Activated CD4-positive, alpha-beta T cell treated with anti-CD3 and anti-CD28 coated beads, Interleukin-2, amount 50 U/mL, for 24 hours (primary cell): Measurements from ENCODE around the gene LRMDA.

ENCODE experiments used
- DNase-seq, 2 donors: peaks; one replicate each; pipeline ENCODE4 v3.0.0-alpha.2; 2020; ENCODE audit warnings: low read depth in 1 of 2, low spot score in 1 of 2

The LRMDA gene

DNA sequence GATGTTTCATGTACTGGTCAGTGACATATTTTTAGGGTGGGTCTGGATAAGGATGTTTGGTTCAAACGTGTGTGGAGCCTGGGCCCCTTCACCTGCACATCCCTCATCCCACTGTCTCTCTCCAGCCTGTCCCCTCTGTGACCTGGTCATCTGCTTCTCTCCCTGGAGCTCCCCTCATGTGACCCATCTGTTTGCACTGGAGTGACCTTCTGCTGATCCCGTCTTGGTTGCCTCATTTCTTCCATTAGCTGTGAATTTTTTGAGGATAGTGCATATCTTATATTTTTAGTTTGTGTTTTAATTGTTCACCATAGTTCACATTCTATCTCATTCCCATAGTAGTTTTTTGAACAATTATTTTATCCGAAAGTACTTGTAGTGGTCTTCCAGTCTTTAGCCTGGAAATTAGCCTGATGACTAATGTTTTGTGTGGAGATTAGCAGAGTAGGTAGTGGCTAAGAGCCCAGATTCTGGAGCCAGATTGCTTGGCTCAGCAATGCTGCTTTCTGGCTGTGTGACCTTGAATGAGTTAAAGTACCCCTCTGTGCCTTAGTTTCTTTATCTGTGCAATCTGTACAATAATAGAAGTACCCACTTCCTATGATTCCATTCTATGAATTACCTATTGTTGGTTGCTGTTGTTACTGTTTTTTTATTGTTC is 224.5 kb downstream of the LRMDA start:
- DNase-seq: no peak

DNA sequence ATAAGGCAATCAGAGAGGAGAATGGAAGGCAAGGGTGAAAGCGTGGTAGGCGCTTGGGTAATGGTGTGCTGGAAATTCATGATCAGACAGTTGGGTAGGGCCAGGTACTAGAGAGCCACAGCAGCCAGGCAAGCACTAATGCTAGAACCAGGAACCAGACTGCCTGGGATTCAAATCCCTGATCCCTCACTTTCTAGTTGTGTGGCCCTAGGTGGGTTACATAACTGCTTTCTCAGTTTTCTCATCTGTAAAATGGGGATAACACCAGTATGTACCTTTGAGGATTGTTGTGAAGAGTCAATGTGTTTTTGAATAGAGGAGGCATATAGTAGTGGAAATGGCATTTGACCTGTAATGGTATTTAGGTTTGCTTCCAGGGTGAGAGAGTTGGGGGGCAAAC is 225.9 kb downstream of the LRMDA start:
- DNase-seq: no peak

DNA sequence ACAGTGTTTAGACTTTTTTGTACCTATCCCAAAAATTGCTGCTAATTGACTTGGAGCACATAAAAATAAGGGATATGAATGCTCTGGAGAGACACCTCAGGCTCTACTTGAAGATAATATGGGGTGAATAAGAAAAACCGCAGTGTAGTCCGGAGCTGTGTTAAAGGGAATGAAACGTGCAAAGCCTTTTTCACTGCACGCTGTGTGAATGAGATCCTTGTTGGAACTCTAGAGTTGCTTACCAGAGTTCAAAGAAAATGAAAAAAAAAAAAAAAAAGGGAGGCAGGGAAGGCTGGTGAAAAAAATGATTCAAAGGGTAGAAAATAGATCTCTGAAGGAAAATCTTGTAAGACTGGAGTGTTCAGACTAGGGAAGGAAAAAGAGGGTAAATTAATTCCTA is 226.6 kb downstream of the LRMDA start:
- DNase-seq: no peak

DNA sequence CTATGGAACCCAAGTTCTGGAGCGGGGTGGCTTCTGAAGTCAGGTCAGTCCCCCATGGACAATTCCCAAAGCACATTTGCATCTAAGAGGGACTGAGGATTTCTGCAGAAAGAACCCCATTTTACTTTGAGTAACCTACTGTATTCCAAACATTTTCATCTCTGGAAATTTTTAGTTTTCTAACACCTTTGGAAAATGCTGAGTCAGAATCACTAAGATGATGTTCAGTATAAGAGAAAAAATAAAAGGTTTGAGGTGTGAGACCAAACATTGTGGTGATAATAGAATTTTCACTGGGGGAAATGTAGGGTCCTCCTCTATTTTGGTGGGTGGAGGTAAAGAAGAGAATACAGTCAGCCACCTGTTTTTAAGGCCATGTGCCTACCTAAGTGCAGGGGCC is 227.1 kb downstream of the LRMDA start:
- DNase-seq: no peak

DNA sequence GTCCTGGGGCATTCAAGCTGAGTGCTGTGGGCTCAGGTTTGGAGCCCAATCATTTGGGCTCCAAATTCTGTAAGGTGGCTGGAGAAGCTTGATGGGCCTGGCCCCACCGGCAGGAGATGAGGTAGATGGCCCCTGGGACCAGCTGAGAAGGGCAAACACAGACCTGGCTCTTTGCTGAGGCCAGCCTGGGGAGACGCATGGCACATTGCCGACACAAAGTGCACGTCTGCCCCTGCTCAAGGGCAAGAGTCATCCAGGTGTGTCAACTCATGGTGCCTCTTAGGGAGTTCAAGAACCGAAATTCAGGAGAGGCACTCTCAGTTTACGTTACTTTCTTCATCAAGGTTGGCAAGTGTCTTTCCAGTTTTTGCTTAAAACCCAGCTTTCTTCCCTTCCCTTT is 227.5 kb downstream of the LRMDA start:
- no peak for DNase-seq

DNA sequence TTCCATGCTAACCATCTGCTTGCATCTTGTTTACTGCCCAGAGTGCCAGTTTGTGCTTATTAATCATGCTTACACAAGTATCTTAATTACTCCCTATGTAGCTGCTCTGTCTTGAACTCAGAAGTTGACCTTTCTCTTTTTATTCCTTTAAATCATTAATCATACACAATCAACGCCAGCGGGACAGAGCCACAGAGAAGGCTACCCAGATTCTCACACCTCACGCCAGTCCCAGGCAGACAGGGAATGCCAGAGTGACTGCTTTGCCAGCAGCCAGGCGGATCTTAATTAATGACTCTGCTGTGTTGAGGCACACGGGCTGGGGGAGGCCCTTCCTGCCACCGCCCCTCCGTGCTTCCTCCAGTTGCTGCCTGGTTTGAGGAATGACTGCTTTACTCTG is 229.4 kb downstream of the LRMDA start:
- no peak for DNase-seq

DNA sequence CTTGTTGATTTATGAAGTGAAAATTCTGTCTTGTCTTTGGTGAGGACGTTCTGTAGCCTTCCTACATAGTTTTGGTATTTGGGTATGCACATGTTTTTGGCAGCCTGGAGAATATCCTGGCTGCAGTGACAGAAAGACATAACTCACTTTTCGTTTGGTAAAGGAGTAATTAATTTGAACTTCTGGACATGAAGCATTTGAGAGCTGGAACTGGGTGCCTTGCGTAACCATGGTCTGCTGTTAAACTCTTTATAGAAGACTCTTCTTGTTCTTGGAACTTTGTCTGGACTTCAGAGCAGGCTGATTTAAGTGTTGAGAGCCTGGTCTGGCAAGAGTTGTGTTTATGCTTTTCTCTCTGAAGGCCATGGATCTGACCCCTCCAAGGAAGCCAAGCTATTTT is 231.3 kb downstream of the LRMDA start:
- DNase-seq: no peak

DNA sequence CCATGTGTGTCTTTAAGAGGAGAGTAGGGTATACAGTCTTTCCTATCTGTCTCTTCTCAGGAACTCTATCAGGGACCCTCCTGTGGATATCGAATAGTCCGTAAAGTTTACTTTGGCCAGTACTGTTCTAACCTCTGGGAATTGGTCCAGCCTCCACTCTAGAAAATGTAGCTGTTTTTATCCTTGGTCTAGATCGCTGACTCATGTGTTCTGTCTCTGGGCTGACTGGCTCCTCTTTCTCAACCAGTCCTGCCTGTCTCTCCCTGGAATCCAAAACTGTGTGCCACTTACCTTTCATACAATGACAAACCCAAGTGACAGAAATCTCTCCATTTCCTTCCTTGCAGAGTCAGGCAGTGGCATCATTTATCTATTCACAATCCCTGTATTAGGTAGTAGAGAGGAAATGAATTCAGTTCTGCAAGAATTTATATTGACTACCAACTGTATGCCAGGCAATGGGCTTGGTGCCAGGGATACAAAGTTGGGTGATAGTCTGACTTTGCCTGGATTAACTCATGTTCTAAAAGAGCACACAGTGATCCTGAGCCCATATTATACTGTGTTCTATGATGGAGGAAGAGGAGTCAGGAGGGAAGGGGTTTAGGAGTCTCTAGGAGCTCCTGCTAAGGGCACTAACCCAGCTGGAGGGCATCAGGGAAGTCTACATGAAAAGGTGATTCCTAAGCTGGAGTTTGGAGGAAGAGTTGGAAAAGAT is 232.7 kb downstream of the LRMDA start:
- DNase-seq: no peak

DNA sequence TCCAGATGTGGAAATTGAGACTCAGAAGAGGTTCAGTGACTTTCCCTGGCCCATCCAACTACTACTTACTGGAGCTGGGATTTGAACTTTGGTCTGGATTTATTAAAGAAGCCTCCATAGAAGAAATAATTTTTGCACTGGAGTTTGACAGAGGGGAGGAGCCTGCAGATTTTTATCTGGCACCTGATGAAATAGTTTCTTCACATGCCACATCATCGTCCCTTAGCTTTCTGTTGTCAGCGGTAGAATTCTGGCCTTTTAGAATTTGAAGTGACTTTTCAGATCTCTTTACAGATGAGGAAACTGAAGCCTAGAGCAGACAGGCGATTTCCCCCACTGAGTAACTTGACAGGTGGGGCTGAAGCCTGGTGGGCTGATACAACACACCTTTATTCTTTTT is 233.5 kb downstream of the LRMDA start:
- DNase-seq: no peak

DNA sequence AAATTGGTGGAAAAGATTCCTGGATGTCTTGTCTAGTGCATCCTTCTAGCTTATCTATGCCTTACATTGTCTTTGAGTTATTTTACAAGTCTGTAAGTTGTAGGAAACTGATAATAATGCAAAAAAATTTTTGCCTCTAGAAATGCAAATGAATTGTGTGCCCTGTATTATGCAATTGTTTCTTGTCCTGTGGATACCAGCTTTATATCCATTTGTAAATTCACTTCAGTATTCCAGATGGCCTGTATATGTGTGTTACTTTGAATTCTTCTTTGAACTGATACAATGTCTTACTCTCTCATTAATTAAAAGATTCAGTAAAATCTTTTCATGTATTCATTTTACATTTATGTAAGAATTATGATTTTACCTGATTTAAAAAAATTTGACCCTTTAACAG is 234.3 kb downstream of the LRMDA start:
- no peak for DNase-seq

DNA sequence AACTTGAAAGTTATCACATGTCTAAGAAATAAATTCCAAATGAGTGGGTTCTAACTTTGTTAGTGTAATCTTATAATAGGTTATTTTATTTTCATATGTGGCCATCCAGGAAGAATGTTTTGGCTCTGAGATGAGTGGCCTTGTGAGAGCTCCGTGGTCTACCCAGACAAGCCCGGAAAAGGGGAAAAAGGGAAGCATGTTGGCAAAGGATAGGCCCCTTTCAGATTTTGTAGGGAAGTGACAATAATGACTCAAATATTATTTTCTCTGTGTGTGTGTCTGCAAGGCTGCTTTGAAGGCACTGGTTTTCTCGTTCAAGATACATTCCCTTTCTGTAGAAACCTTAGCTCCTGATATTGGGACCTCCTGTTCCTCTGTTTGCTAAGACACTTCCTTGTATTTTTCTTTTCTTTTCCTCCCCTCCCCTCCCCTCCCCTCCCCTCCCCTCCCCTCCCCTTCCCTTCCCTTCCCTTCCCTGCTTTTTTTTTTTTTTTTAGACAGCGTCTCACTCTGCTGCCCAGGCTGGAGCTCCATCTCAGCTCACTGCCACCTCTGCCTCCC is 240.8 kb downstream of the LRMDA start:
- DNase-seq: no peak

DNA sequence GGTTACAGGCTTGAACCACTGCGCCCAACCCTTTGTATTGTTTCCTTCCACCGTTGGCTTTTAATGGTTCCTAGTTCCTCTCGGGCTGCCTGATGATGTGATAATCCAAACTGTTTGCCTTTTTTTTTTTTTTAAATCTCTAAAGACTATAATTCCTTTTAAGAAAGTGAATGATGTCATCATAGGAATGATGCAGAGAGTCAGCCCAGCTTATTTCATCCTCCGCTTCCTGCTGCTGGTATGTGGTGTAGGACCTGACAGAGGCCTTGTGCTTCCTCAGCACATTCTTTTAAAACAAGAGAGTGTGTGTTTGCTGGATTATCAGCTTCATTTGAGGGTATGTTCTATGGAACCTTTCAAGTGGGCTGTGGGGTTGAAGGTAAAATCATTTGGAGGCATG is 241.4 kb downstream of the LRMDA start:
- DNase-seq: no peak

DNA sequence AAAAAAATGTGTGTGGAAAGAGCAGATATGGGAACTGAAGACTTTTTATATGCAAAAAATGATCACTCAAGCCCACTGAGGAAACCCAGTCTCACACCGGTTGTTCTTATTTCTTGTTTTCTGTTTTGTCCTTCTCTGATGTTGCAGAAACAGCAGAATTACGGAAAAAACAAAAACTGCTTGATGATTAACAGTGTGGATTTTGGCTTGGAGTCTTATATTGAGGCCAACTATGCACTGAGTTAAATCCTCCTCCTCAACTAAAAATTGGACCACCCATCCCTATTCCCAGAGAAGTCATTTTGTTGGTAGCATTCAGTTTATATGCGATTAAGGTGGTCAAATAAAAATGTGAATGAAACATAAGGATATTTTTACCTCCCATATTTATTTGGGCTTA is 246.1 kb downstream of the LRMDA start:
- DNase-seq: no peak

DNA sequence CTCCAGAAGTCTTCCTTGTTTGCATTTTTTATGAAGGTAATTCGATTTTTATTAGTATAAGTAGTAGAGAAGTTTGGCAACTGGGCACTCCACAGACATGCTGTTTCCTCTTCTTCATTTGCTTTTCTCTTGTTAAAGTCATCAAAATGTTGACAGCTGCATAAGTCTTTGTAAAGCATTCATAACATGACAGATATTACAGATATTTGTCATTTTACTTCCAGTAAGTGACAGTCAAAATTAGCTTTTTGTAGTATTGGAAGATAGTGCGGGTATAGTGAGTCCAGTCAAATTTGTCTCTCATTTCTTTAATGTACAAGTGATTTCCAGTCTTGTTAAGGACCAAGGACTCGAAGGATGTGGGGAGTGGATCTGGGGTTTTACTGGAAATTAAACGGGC is 247.1 kb downstream of the LRMDA start:
- no peak for DNase-seq

DNA sequence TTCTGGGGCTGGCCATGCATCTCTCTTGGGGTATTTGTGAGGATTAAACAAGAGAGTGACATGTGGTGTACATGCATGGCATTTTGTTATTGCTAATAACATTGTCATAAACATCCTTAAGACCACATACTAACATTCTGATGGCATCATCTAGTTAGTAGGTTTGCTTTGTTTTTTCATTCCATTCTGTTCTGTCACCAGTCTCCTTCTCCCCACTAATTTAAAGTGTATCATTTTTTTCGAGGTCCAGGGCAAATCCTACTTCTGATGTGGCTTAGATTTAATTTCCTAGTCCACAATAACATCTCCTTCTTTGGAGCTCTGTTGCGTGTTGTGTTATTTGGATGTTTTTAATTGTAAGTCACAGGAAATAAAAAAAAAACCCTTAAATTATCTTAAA is 248.1 kb downstream of the LRMDA start:
- no peak for DNase-seq

DNA sequence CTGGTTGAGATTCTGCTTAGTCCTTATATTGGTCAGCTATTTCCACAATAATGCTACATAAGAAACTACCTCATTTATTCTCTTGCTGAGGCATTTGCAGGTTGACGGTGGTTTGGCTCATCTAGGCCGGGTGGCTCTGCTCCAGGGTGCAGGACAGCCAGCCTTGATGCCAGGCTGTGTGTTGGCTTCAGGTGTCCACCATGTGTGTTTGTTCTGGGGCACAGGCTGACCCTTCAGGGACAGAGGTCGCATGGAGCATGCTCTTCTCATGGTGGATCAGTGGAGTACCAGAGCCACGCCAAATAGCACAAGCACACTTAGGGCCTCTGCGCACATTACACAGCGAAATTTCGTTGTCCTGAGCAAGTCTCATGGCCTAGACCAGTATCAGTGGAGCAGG is 249.9 kb downstream of the LRMDA start:
- DNase-seq: no peak

DNA sequence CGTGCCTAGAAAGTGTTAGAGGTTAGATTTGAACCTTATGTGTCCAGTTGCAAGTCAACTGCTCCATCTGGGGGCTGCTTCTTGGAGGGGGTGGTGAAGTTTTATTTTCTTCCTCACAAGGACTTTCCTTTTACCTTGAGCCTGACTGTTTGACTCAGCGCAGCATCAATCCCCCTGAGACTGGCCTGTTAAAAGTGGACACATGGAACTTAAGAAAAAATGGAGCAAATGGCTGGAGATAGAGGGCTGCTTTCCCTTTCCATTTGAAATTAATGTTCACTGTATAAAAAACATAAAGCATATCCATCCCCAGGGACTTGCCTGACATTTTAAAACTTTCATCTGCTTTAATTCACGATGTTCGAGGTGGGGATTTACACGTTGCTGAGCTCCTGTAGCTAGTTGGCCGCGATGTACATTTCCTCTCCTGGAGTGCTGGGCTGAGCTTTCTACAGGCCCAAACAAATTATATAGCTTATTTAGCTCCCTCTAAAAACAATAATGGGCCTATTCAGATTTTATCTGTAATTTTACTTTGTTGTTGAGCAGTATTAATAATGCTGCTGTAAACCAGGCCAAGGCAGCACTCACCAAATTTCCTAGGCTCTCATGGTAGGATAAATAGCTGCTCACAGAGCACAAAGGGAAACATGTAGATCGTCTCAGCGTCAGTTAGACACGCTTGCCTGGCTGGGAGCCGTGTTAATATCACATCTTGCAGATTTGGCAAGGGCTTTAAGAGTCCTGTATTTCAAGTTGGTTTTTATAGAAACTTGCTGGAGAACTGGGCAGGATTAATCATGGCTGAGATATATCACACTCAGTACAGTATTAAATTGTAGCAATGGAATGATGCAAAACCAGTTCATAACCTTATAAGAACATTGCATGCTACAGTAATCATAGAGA is 251.5 kb downstream of the LRMDA start:
- no peak for DNase-seq

DNA sequence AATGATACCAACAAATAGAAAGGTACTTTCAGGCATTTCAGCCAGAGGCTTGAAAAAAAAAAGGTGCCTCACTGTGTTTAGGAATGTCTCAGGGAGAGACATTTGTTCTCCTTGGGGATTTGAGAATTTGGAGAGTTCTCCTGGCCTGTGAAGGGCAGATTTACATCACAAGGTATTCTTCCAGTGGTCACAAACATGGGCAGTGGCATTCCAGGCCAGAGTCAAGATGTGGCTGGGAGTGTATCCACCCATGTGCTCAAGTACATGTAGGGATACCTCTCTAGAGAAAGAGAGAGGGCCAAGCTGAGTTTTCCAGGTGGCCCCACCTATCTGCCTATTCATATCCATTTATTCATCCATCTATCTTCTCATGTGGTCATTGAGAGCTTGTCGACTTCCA is 253.8 kb downstream of the LRMDA start:
- no peak for DNase-seq

DNA sequence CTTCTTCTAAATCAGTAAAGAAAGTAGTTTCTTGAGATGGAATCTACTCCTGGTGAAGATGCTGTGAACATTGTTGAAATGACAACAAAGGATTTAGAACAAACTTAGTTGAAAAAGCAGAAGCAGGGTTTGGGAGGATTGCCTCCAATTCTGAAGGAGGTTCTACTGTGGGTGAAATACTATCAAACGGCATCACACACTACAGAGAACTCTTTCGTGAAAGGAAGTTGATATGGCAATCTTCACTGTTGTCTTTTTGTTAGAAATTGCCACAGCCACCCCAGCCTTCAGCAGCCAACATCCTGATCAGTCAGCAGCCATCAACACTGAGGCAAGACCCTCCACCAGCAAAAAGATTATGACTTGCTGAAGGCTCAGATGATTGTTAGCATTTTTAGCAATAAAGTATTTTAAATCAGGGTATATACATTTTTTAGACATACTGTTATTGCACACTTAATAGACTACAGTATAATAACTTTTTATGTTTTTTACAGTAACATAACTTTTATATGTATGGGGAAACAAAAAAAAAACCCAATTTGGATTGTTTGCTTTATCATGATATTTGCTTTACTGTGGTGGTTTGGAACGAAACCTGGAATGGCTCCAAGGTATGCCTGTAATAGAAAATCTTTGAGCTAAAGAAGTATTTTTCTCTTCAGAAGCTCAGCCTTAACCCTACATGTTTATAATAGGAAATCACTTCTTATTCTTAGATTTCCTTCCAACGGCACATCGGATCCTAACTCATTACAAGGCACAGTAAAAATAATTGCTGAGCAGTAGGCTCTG is 257.3 kb downstream of the LRMDA start:
- DNase-seq: no peak

DNA sequence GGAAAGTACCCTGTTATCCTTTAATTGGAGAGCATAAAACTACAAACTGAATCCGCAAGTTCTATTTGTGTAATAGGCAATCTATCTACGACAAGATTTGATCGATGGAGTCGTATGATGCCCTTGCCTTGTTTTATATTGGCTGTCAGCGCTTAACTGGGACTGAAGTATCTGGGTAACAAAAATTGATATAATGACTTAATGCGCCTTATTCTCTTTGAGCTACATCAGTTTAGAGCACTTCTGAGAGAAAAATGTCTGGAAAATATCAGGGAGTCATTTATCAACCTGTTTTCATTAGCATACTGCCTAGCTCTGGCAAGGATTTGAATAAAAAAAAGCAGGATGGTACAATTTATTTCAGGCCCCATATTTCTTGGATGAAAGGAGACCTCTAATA is 262.1 kb downstream of the LRMDA start:
- DNase-seq: no peak

DNA sequence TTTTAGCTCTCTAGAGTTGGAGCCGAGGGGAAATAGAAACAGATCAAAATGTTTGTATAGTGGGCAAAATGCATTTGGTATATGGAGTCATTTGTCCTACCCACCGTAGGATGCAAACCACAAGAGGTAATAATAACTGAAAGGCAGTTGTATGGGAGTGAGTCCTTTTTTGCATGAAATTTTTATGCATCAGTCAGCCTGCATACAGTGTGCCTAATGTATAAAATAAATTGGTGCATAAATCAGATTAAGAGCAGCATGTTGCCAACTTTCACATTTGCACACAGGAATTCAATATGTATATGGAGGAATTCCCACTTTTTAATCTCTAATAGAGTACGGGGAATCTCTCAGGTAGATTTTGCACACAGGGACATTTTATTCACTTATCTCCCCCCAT is 262.8 kb downstream of the LRMDA start:
- no peak for DNase-seq
